ENCODE data around the gene HCFC2. TPM values are rescaled to one million over a fixed set of nuclear protein-coding genes. Genes with fewer than 3 reads are reported as not detected.

Gene HCFC2
- total RNA-seq, 1 experiment from 2014 or later, result 10.3 TPM

GRCh38 chr12:104147346-104147745 lies 83.0 kb downstream of the HCFC2 start:
- Mint-ChIP-seq H3K9me3 (ENCODE audit: unreplicated experiment) (no peaks in the 10 kb centered on the region), H3K27me3 (ENCODE audit: insufficient read depth, unreplicated experiment) (no peaks in the 10 kb centered on the region), H3K36me3 (ENCODE audit: insufficient read depth, unreplicated experiment) (no peaks in the 10 kb centered on the region), H3K27ac (ENCODE audit: low read depth, unreplicated experiment) (no peak overlapping the region), H3K4me3 (ENCODE audit: unreplicated experiment) (no peak overlapping the region), H3K4me1 (ENCODE audit: insufficient read depth, unreplicated experiment) (no peaks in the 10 kb centered on the region)
- TF ChIP-seq, protein P1, sequence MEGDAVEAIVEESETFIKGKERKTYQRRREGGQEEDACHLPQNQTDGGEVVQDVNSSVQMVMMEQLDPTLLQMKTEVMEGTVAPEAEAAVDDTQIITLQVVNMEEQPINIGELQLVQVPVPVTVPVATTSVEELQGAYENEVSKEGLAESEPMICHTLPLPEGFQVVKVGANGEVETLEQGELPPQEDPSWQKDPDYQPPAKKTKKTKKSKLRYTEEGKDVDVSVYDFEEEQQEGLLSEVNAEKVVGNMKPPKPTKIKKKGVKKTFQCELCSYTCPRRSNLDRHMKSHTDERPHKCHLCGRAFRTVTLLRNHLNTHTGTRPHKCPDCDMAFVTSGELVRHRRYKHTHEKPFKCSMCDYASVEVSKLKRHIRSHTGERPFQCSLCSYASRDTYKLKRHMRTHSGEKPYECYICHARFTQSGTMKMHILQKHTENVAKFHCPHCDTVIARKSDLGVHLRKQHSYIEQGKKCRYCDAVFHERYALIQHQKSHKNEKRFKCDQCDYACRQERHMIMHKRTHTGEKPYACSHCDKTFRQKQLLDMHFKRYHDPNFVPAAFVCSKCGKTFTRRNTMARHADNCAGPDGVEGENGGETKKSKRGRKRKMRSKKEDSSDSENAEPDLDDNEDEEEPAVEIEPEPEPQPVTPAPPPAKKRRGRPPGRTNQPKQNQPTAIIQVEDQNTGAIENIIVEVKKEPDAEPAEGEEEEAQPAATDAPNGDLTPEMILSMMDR (IDR thresholded peaks at IDR 0.05; ENCODE audit: unreplicated experiment), result no peak
- no TSS peak for BruUV-seq (replicated peaks)
- POLR2A ChIA-PET, result no interaction called here
- intact Hi-C loops (cut with micrococcal nuclease), result no loop called here
- CTCF ChIA-PET, result interaction anchor here (1.1 kb wide), 1 partner anchor 23 kb away, joined by 4 read pairs; no protein-coding TSS in a partner anchor
- DNase-seq (ENCODE audit: unreplicated experiment), result no peak

DNA sequence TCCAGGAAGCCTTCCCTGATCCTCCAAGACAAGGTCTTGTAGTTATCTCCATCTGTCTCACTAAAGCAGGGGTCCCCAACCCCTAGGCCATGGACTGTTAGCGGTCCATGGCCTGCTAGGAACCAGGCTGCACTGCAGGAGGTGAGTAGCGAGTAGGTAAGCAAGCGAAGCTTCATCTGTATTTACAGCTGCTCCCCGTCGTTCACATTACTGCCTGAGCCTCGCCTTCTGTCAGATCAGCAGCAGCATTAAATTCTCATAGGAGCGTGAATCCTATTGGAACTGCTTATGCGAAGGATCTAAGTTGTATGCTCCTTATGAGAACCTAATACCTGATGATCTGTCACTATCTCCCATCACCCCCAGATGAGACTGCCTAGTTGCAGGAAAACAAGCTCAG lies 86.1 kb downstream of the HCFC2 start:
- Mint-ChIP-seq H3K36me3 (ENCODE audit: insufficient read depth, unreplicated experiment) (no peaks in the 10 kb centered on the region), H3K27ac (ENCODE audit: low read depth, unreplicated experiment) (no peak overlapping the region), H3K4me3 (ENCODE audit: unreplicated experiment) (no peak overlapping the region), H3K27me3 (ENCODE audit: insufficient read depth, unreplicated experiment) (no peaks in the 10 kb centered on the region), H3K4me1 (ENCODE audit: insufficient read depth, unreplicated experiment) (no peaks in the 10 kb centered on the region), H3K9me3 (ENCODE audit: unreplicated experiment) (no peaks in the 10 kb centered on the region)
- TF ChIP-seq, protein P1 (IDR thresholded peaks at IDR 0.05; ENCODE audit: unreplicated experiment), result no peak
- no TSS peak for BruUV-seq (replicated peaks)
- ChIA-PET CTCF (interaction anchor here (1.4 kb wide), 1 partner anchor 41 kb away, joined by 4 read pairs; no protein-coding TSS in a partner anchor), POLR2A (interaction anchor here (1.0 kb wide), 1 partner anchor 13 kb away, joined by 3 read pairs; the partner anchor contains the start of gene NFYB)
- no peak for DNase-seq (ENCODE audit: unreplicated experiment)
- intact Hi-C loops (cut with micrococcal nuclease), result no loop called here

DNA sequence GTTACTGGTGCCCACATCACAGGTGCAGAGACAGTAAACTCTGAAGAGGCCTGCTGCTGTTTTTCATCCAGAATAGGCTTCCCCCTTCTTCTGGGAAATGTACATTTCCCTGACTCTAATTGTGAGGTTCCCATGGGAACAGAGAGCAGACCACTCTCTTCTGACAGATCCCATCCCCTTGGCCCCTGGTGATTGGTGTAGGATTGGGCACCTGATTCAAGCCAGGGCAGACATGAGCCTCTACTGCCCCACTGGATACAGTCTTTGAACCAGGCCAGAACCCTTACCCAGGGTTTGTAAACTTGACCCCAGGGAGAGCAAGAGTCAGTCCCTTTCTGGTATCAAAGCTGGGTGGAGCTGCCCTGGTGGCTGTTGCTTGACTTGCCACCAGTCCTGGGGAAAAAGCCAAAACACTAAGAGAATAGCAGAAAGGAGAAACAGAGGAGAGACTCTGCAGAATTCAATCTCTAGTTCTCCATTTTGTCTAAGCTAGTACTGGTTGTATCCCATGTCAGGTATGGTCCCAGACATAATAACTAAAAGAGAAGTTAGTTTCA lies 88.4 kb downstream of the HCFC2 start:
- no peak for DNase-seq (ENCODE audit: unreplicated experiment)
- Mint-ChIP-seq H3K36me3 (ENCODE audit: insufficient read depth, unreplicated experiment) (no peaks in the 10 kb centered on the region), H3K4me3 (ENCODE audit: unreplicated experiment) (no peak overlapping the region), H3K27ac (ENCODE audit: low read depth, unreplicated experiment) (no peak overlapping the region), H3K27me3 (ENCODE audit: insufficient read depth, unreplicated experiment) (no peaks in the 10 kb centered on the region), H3K9me3 (ENCODE audit: unreplicated experiment) (no peaks in the 10 kb centered on the region), H3K4me1 (ENCODE audit: insufficient read depth, unreplicated experiment) (no peaks in the 10 kb centered on the region)
- TF ChIP-seq, protein P1 (IDR thresholded peaks at IDR 0.05; ENCODE audit: unreplicated experiment), result no peak
- ChIA-PET CTCF (interaction anchor here (0.6 kb wide), 1 partner anchor 10 kb away, joined by 3 read pairs; no protein-coding TSS in a partner anchor), POLR2A (no interaction called here)
- BruUV-seq (replicated peaks), result no TSS peak
- intact Hi-C loops (cut with micrococcal nuclease), result no loop called here

DNA sequence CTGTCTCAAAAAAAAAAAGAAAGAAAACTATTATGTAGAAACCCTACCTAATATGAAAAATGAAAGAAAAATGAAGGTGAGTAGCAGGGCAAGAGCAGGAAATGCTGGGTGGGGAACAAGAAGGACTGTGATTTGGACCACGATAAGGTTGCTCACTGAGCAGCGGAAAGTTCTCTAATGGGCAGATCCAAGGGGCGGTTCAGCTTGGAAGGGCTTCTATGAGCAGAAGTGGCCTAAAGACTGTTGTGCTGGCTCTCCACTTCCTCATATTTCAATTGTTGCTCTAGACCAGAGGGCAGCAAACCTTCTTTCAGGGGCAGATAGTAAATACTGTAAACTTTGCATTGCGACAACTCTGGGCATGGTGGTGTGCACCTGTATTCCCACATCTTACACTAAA lies 90.0 kb downstream of the HCFC2 start:
- BruUV-seq (replicated peaks), result no TSS peak
- Mint-ChIP-seq H3K27me3 (ENCODE audit: insufficient read depth, unreplicated experiment) (no peaks in the 10 kb centered on the region), H3K27ac (ENCODE audit: low read depth, unreplicated experiment) (no peak overlapping the region), H3K9me3 (ENCODE audit: unreplicated experiment) (no peaks in the 10 kb centered on the region), H3K4me1 (ENCODE audit: insufficient read depth, unreplicated experiment) (no peaks in the 10 kb centered on the region), H3K4me3 (ENCODE audit: unreplicated experiment) (no peak overlapping the region), H3K36me3 (ENCODE audit: insufficient read depth, unreplicated experiment) (no peaks in the 10 kb centered on the region)
- ChIA-PET POLR2A (no interaction called here), CTCF (interaction anchor here (1.0 to 1.8 kb wide), 2 partner anchors 18 to 23 kb away, joined by 3 to 5 read pairs; no protein-coding TSS in a partner anchor)
- no peak for DNase-seq (ENCODE audit: unreplicated experiment)
- TF ChIP-seq, protein P1 (IDR thresholded peaks at IDR 0.05; ENCODE audit: unreplicated experiment), result no peak
- intact Hi-C loops (cut with micrococcal nuclease), result no loop called here

All from MCF 10A (cell line).